Measurements from ENCODE around the gene SMIM45.

DNA sequence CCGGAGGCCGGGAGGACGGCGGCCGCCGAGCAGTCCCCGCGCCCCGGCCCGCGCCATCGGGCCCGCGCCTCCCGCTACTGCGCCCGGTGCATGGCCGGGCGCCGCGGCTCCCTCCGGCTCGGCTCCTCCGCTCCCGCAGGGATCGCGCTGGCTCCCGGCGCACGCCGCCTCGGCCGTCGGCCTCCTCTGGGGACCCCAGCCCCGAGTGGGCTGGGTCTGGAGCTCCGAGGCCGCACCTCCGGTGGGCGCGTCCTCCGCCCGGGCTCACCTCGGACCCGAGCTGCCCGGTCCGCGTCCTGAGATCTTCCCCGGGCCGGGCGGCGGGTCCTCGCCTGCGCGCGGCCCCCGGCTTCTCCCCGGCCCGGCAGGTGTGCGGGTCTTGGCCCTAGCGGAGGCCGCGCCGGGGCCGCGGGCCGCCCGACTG is 37.3 kb upstream of the SMIM45 start:
- TF ChIP-seq EZH2phosphoT487 (IDR thresholded peaks at IDR 0.05; ENCODE audit: borderline replicate concordance, low read length) = no peak
- TF ChIP-seq, protein P1, sequence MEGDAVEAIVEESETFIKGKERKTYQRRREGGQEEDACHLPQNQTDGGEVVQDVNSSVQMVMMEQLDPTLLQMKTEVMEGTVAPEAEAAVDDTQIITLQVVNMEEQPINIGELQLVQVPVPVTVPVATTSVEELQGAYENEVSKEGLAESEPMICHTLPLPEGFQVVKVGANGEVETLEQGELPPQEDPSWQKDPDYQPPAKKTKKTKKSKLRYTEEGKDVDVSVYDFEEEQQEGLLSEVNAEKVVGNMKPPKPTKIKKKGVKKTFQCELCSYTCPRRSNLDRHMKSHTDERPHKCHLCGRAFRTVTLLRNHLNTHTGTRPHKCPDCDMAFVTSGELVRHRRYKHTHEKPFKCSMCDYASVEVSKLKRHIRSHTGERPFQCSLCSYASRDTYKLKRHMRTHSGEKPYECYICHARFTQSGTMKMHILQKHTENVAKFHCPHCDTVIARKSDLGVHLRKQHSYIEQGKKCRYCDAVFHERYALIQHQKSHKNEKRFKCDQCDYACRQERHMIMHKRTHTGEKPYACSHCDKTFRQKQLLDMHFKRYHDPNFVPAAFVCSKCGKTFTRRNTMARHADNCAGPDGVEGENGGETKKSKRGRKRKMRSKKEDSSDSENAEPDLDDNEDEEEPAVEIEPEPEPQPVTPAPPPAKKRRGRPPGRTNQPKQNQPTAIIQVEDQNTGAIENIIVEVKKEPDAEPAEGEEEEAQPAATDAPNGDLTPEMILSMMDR (conservative IDR thresholded peaks at IDR 0.05; ENCODE audit: low read depth, low read length) = no peak

Data from PC-3 (cell line).